GM20000 (cell line): ENCODE measurements around the gene TMEM171.

ENCODE experiments used
- DNase-seq: peaks from one replicate; pipeline ENCODE4 v3.0.0; 2012; ENCODE audit warnings: low spot score
- CTCF ChIP-seq: IDR thresholded peaks from 2 replicates; pipeline ENCODE4 v1.5.1; 2012; ENCODE audit warnings: mild to moderate bottlenecking, control low read depth; ENCODE audit errors: extremely low read depth, missing control alignments

TMEM171 gene

GRCh38 chr5:73097740-73098139 lies 22.6 kb upstream of the TMEM171 start:
- no peak for DNase-seq
- no peak for TF ChIP-seq CTCF

GRCh38 chr5:73100109-73100508 lies 20.3 kb upstream of the TMEM171 start:
- DNase-seq: no peak
- TF ChIP-seq CTCF: no peak

GRCh38 chr5:73103870-73104299 lies 16.5 kb upstream of the TMEM171 start:
- TF ChIP-seq CTCF: no peak
- no peak for DNase-seq

GRCh38 chr5:73104326-73104725 lies 16.0 kb upstream of the TMEM171 start:
- DNase-seq: no peak
- TF ChIP-seq CTCF: no peak

GRCh38 chr5:73106335-73106734 lies 14.0 kb upstream of the TMEM171 start:
- no peak for DNase-seq
- no peak for TF ChIP-seq CTCF

GRCh38 chr5:73110190-73110589 lies 10.2 kb upstream of the TMEM171 start:
- DNase-seq: no peak
- TF ChIP-seq CTCF: no peak

- TF ChIP-seq CTCF: no peak
- DNase-seq: no peak
Observed at GRCh38 chr5:73111536-73111935, 8.8 kb upstream of the TMEM171 start.

GRCh38 chr5:73112359-73112758 lies 8.0 kb upstream of the TMEM171 start:
- DNase-seq: no peak
- TF ChIP-seq CTCF: no peak
